GM19324 (cell line): ENCODE measurements around the gene CARS2.

Experiments used
- ATAC-seq: cut with Tn5 transposase; IDR thresholded peaks from one replicate; pipeline ENCODE4 v1.9.1; 2021; ENCODE audit warnings: mild to moderate bottlenecking, moderate library complexity; ENCODE audit not compliant: unreplicated experiment, low FRiP score

Gene CARS2

DNA sequence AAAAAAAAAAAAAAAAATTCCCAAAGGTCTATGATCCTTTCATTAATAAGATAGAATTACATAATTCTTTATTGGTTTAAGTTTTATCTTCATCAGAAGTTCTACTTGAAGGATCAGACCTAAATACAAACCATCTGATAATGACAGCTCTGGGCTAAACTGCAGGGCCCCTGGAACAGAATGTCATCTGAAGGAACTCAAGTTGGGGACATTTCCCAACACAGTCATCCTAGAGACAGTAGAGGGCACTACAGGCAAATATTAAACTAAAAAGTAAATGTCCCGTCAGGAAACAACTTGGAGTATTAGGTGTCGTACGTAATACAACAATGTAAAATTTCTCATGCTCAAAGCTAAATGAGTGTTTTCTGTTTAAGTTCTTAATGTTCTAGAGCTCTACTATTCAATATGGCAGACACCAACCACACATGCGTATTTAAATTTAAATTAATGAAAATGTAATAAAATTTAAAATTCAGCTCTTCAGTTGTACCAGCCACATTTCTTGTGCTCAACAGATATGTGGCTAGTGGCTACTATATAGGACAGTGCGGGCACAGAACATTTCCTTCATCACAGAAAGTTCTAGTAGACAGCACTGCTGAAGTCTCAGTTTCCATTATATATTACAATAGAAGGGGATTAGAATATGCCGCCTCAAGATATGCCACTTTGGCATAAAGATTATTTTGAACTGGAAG lies 112.3 kb downstream of the CARS2 start:
- ATAC-seq, result peak; percentile 51

DNA sequence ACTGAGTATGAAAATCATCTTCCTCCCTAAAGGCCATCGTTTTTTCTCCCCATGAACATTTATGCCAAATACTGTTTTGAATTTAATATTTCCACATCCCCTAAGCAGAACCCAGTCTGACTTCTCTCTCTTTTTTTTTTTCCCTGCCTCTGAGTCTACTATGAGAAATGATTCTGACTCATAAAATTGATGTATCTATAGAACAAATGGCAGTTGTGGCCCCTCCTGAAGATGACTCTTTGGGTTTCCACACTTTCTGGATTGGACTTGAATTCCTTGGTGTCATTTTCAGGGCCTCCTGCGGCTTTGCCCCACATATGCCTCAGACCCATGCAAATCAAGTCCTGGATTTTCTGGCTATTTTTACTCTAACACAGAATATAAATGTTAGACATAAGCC lies 113.3 kb downstream of the CARS2 start:
- no peak for ATAC-seq
